HFF-Myc (cell line): ENCODE results near the gene FJX1.

ENCODE experiments used
- DNase-seq: peaks from one replicate; pipeline ENCODE4 v3.0.0-alpha.2; 2011; ENCODE audit warnings: low read depth; ENCODE audit errors: extremely low read depth
- H3K4me3 ChIP-seq: replicated peaks from 2 replicates; pipeline ENCODE4 v1.5.1; 2011; ENCODE audit warnings: low read depth, mild to moderate bottlenecking, control low read depth, low read length
- CTCF ChIP-seq: IDR thresholded peaks from 2 replicates; pipeline ENCODE4 v1.5.1; 2012; ENCODE audit warnings: mild to moderate bottlenecking, low read depth, low read length, control low read depth; ENCODE audit errors: missing control alignments

The FJX1 gene

GRCh38 chr11:35620795-35621194, 2.5 kb downstream of the FJX1 start:
- H3K4me3 ChIP-seq, result peak overlapping the region; percentile 87
- TF ChIP-seq CTCF, result no peak
- no peak for DNase-seq

GRCh38 chr11:35621620-35622019, 3.4 kb downstream of the FJX1 start:
- no peak for DNase-seq
- H3K4me3 ChIP-seq, result peak overlapping the region; percentile 87
- no peak for TF ChIP-seq CTCF

GRCh38 chr11:35622070-35622469, 3.8 kb downstream of the FJX1 start:
- DNase-seq, result no peak
- no peak for TF ChIP-seq CTCF
- H3K4me3 ChIP-seq, result peak overlapping the region; percentile 87; the same call in 1 of the 2 replicates

- DNase-seq, result peak; percentile 52
- no peak for TF ChIP-seq CTCF
- no peak overlapping the region for H3K4me3 ChIP-seq
These were observed 5.4 kb downstream of the FJX1 start for GRCh38 chr11:35623621-35624168.

- TF ChIP-seq CTCF, result no peak
- no peak for DNase-seq
- H3K4me3 ChIP-seq, result no peak overlapping the region
These were observed 6.1 kb downstream of the FJX1 start for GRCh38 chr11:35624316-35624715.

GRCh38 chr11:35624781-35625180, 6.5 kb downstream of the FJX1 start:
- H3K4me3 ChIP-seq, result no peak overlapping the region
- no peak for TF ChIP-seq CTCF
- no peak for DNase-seq

GRCh38 chr11:35626501-35626900, 8.2 kb downstream of the FJX1 start:
- no peak overlapping the region for H3K4me3 ChIP-seq
- TF ChIP-seq CTCF, result no peak

More at GRCh38 chr11:35626501-35626900, 8.2 kb downstream of the FJX1 start:
- no peak for DNase-seq
